Stimulated activated CD8-positive, alpha-beta memory T cell treated with anti-CD3 and anti-CD28 coated beads, Interleukin-15, amount 100 ng/mL, for 4 hours (primary cell): ENCODE results near the gene ALK.

ENCODE experiments used
- DNase-seq, 2 donors: peaks; one replicate each; pipeline ENCODE4 v3.0.0-alpha.2; 2020; ENCODE audit warnings: low read depth in 2 of 2

Gene ALK

GRCh38 chr2:29715655-29716054 is 205.7 kb downstream of the ALK start:
- no peak for DNase-seq

DNA sequence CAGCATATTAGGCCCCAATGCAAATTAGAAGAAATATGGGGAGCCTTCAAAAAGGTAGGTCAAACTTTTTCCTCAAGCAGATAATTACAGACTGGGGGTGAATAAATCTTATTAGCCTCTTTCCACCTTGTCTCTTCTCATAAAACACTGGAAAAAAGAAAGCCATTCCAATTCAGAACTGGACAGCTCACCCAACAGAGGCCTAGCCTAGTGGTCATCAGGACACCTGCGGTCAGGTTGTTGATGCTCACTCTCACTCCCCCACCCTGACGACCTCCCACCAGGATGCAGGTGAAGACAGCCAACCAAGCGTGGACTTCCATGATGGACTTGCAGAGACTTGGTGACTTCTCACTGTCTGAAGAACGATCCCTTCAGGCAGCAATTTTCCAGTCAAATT is 207.1 kb downstream of the ALK start:
- no peak for DNase-seq

- DNase-seq = no peak
Measured at GRCh38 chr2:29706171-29706720, 215.1 kb downstream of the ALK start.

- DNase-seq = no peak
Measured at GRCh38 chr2:29705616-29706015, 215.8 kb downstream of the ALK start.

DNA sequence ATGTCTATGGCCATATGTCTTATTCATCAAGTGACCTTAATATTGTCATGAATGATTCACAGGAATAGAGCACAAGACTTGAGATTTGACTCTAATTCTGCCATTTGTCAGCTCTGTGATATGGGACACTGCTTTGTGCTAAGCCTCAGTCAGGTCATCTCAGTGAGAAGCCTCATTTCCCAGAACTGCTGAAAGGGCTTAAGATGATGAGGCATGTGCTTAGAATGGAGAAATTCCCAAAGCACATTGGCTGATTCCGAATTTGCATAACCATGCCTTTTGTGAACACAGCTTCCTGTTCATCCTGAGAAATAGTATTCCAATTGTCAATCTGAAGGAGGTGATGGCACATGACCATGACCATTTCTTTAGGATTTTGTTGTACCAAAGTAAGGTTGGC is 218.1 kb downstream of the ALK start:
- no peak for DNase-seq

DNA sequence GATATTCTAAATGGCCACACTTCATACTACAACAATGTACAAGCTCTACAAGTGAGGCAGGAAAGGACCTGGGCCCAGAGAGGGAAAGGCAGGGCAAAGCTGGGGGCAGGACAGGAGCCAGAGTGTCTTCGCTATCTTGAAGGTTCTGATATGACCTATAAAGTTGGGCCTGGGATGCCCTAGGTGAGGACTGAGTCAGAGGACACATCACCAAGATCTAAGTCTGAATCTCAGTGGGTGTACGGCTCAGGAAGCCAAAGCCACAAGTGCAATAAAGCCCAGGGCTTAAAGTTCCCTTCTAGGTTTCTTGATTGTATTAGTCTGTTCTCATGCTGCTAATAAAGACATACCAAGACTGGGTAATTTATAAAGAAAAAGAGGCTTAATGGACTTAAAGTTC is 219.1 kb downstream of the ALK start:
- no peak for DNase-seq

- DNase-seq = no peak
Measured at GRCh38 chr2:29700560-29700959, 220.8 kb downstream of the ALK start.

- no peak for DNase-seq
Measured at GRCh38 chr2:29699045-29699444, 222.3 kb downstream of the ALK start.

DNA sequence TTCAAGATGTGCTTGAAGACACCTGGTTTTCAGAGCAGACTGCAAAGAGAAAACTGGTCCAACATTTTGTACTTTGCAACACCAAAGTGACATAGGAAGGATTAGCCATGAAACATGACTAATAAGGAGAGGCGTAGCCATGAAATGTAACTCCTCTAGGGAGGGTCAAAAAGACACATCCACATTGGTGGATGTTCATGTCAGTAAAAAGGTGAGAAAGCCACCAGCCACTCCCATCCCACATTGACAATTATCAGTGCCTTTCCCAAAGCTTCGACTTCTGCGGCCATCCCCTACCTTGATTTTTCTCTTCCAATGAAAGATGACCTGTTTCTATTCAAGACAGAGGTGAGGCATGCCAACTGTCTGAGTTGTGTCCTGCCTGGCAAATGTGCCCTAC is 223.2 kb downstream of the ALK start:
- no peak for DNase-seq

DNA sequence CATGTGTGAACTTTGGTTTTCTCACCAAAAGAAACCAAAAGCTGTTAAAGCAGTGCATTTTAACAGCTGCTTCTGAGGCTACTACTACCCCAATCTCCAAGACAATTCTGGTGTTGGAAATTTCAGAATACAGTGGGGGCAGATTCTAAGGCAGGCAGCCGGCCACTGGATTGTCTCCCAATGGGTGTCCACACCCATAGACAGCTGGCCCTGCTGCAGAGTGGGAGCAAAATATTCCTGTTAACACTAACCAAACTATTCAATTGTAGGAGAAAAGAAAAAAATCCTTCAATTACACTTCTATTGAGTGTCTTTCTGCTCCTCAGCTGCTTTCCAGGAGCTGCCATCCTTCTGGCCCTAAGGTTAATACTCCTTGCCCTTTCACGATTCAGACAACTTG is 223.7 kb downstream of the ALK start:
- DNase-seq = no peak

DNA sequence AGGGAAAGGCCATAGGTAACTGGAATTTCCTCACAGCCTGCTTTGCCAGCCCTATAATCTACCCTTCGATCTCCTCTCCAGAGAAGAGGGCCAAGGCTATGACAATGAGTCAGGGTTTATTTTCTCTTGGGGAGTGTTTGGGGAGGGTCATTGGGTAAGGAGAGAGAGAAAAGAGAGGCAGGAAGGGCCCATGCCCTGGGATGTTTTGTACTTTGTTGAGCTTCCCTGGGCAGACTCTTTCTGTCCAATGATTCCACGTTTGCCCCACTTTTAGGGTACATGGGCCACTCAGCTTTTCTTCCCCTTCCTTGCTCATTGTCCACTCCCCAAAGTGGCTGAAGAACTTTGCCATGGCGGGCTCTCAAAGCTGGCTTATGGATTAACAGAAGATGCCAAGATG is 224.2 kb downstream of the ALK start:
- no peak for DNase-seq

DNA sequence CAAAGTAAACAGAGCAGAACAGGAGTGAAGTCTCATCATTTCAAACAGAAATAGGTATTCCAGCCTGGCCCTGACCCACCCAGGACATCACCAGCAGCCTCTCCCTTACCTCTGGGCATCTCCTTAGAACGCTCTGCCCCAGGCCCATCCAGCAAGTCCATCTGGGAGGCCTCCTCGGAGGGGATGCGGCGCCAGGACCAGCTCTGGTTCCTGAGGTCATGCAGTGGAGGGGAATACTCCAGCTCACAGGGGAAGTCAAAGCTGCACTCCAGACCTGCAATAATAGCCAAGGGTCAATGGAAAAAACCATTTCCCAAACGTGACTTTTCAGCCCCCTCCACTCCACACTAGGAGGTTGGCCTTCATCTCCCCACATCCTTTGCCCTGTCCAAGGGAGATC is 226.6 kb downstream of the ALK start:
- no peak for DNase-seq

DNA sequence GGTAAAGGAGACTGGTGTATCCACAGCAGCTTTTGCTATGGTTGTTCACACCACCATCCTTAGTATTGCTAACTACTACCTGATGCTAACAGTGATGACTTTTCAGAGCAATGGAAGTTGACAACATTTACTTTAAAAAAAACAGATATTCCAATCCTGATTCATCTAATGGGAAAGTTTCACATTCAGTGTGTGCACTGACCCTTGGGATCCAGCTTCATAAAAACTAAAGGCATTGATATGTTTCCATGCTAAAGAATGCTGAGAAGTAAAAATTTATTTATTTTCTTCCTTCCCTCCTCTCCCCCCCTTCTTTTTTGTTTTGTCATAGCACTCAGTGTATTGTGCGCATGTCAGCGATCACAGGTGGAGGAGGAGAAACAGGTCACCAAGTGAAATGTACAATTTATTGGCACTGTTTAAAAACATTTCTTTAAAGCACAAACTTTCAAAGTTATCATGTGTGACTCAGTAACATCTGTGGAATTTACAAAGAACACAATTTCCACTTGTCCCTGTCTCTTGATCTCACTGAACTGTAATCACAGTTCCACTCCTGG is 229.9 kb downstream of the ALK start:
- no peak for DNase-seq

DNA sequence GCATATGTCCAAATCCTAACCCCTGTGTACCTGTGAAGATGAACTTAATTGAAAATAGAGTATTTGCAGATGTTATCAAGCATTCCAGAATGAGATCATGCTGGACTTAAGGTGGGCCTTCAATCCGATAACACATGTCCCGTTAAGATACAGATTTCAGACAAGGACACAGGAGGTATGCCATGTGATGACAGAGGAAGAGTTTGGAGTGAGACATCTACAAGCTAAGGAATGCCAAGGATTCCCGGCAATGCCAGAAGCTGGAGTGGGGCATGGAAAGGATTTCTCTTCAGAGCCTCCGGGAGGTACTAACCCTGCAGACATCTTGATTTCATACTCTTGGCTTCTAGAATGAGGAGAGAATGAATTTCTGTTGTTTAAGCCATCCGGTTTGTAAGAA is 231.7 kb downstream of the ALK start:
- no peak for DNase-seq

- no peak for DNase-seq
Measured at GRCh38 chr2:29688429-29688828, 233.0 kb downstream of the ALK start.

GRCh38 chr2:29687121-29687520 is 234.3 kb downstream of the ALK start:
- DNase-seq = no peak

- DNase-seq = no peak
Measured at GRCh38 chr2:29676886-29677453, 244.4 kb downstream of the ALK start.

DNA sequence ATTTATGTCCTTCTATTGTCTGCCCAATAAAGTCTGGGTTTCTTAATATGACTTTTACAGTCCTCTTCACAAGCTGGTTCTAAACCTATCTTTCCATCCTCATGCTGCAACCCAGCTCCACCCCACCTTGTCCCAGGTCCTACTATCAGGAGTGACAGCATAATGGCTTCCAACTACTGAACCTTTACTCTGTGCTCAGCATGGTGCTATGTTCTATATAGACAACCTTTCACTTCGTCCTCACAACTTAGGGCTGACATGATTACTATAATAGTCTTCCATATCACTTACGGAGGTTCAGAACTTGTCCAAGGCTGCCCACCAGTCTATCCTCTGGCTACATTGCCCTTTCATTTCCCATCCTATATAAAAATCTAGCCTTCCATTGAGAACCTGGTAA is 256.8 kb downstream of the ALK start:
- no peak for DNase-seq

DNA sequence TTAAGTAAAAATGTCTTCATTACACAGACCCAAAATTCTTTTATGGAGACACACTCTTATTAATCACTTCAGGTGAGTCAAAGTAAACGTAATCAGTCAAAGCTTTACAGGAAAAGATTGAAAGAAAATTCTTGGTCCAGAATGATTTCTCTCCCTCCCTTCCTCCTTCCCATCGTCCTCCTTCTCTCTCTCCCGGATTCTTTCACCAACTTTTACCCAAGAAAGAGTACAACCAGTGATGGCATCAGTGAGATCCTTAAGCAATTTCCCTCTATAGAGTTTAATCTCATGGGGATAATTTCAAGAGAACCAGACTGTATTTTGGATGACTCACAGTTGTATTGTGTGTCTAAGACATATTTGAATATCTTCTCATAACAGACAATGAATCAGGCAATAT is 258.1 kb downstream of the ALK start:
- no peak for DNase-seq

GRCh38 chr2:29662861-29663260 is 258.5 kb downstream of the ALK start:
- DNase-seq = no peak

- no peak for DNase-seq
Measured at GRCh38 chr2:29660201-29660600, 261.2 kb downstream of the ALK start.

DNA sequence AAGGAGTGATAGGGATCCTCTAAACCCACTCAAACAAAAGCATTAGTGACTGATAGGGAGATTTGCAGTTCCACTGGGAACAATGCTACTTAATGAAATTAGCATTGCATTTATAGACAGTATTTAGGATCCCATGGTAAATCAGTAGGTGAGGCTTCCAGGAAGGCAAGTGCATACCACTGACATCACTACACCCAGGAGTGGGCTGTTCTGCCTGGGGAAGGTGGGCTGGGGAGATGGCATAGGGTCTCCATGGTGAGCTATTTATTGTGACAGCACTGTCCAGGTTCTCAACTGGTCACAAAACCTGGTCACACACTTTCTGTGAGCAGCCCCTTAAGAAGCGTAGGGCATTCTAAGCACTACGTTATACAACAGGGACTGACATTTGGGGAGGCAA is 262.2 kb downstream of the ALK start:
- DNase-seq = no peak

- no peak for DNase-seq
Measured at GRCh38 chr2:29657674-29658073, 263.7 kb downstream of the ALK start.
